HepG2 (cell line): ENCODE results near the gene DNTTIP2. TPM values are rescaled to one million over a fixed set of nuclear protein-coding genes. Genes with fewer than 3 reads are reported as not detected.
A peak's percentile ranks its signal among the peaks of the same experiment; 100 is the strongest.

Experiments used
- ARNTL ChIP-seq: sonication (generic); formaldehyde crosslinking; IDR thresholded peaks from 2 replicates; pipeline ENCODE4 v1.4.0; 2020; ENCODE audit warnings: mild to moderate bottlenecking, missing genetic modification reagents
- DMAP1 ChIP-seq: IDR thresholded peaks from 2 replicates; pipeline ENCODE4 v1.6.1; 2016
- EEA1 ChIP-seq: sonication (generic); formaldehyde crosslinking; IDR thresholded peaks from 2 replicates; pipeline ENCODE4 v1.5.1; 2020; ENCODE audit warnings: mild to moderate bottlenecking, missing genetic modification reagents, borderline replicate concordance
- FOXK1 ChIP-seq: sonication (generic); formaldehyde crosslinking; IDR thresholded peaks from 2 replicates; pipeline ENCODE4 v1.4.0; 2020; ENCODE audit warnings: low read depth, missing genetic modification reagents, borderline replicate concordance
- GATA4 ChIP-seq: sonication (generic); IDR thresholded peaks from 2 replicates; pipeline ENCODE4 v1.6.1; 2016; ENCODE audit warnings: antibody characterized with exemption, low read depth, borderline replicate concordance
- JUND ChIP-seq: sonication (generic); formaldehyde crosslinking; IDR thresholded peaks from 2 replicates; pipeline ENCODE4 v1.8.0; 2022; ENCODE audit warnings: mild to moderate bottlenecking, missing genetic modification reagents
- KLF13 ChIP-seq: sonication (generic); formaldehyde crosslinking; IDR thresholded peaks from 2 replicates; pipeline ENCODE4 v1.4.0; 2020; ENCODE audit warnings: mild to moderate bottlenecking, missing genetic modification reagents
- MBNL3 ChIP-seq: fragments of 250-450 bp; sonication (Bioruptor Pico); conservative IDR thresholded peaks from 2 replicates; pipeline ENCODE4 v1.8.0; 2022; ENCODE audit warnings: mild to moderate bottlenecking, inconsistent platforms
- MED1 ChIP-seq: sonication (generic); formaldehyde crosslinking; IDR thresholded peaks from 2 replicates; pipeline ENCODE4 v1.4.0; 2020; ENCODE audit warnings: missing genetic modification reagents
- RCOR2 ChIP-seq: IDR thresholded peaks from 2 replicates; pipeline ENCODE4 v1.6.1; 2016; ENCODE audit warnings: missing biosample characterization, missing genetic modification reagents
- REST ChIP-seq, 2 experiments: IDR thresholded peaks; 2 replicates each; pipeline ENCODE4 v1.6.1; 2011 to 2012; ENCODE audit warnings: low read length in 2 of 2, borderline replicate concordance in 1 of 2, low read depth in 1 of 2, mild to moderate bottlenecking in 1 of 2, moderate library complexity in 1 of 2
- SMAD3 ChIP-seq: sonication (generic); formaldehyde crosslinking; IDR thresholded peaks from 2 replicates; pipeline ENCODE4 v1.4.0; 2020; ENCODE audit warnings: missing genetic modification reagents
- SP140L ChIP-seq: sonication (generic); formaldehyde crosslinking; IDR thresholded peaks from 2 replicates; pipeline ENCODE4 v1.4.0; 2020; ENCODE audit warnings: missing genetic modification reagents, borderline replicate concordance
- SPEN ChIP-seq: sonication (generic); formaldehyde crosslinking; IDR thresholded peaks from 2 replicates; pipeline ENCODE4 v1.5.1; 2020; ENCODE audit warnings: low read depth, mild to moderate bottlenecking, missing genetic modification reagents
- ZEB1 ChIP-seq: IDR thresholded peaks from 2 replicates; pipeline ENCODE4 v1.6.1; 2012; ENCODE audit warnings: mild to moderate bottlenecking, low read depth, inconsistent platforms; ENCODE audit not compliant: insufficient replicate concordance
- ZNF317 ChIP-seq: sonication (generic); formaldehyde crosslinking; IDR thresholded peaks from 2 replicates; pipeline ENCODE4 v1.5.0; 2020; ENCODE audit warnings: mild to moderate bottlenecking, missing genetic modification reagents
- ZNF354B ChIP-seq: sonication (generic); formaldehyde crosslinking; IDR thresholded peaks from 2 replicates; pipeline ENCODE4 v1.8.0; 2022; ENCODE audit warnings: mild to moderate bottlenecking, missing genetic modification reagents
- ZNF367 ChIP-seq: sonication (generic); formaldehyde crosslinking; IDR thresholded peaks from 2 replicates; pipeline ENCODE4 v1.4.0; 2020; ENCODE audit warnings: missing genetic modification reagents, borderline replicate concordance
- ZNF569 ChIP-seq: sonication (generic); formaldehyde crosslinking; IDR thresholded peaks from 2 replicates; pipeline ENCODE4 v1.5.0; 2020; ENCODE audit warnings: mild to moderate bottlenecking, missing genetic modification reagents, moderate library complexity, borderline replicate concordance
- ZNF605 ChIP-seq: sonication (generic); formaldehyde crosslinking; IDR thresholded peaks from 2 replicates; pipeline ENCODE4 v1.8.0; 2022; ENCODE audit warnings: mild to moderate bottlenecking, missing genetic modification reagents
- ZNF772 ChIP-seq: sonication (generic); formaldehyde crosslinking; IDR thresholded peaks from 2 replicates; pipeline ENCODE4 v1.5.0; 2020; ENCODE audit warnings: mild to moderate bottlenecking, missing genetic modification reagents
- ZNF792 ChIP-seq: IDR thresholded peaks from 2 replicates; pipeline ENCODE4 v1.6.1; 2016
- polyA plus RNA-seq, 8 experiments: library from polyadenylated mRNA; depleted of rRNA in 3 of 8; stranded (reverse) in 7 of 8; unstranded in 1 of 8; fragments of >200 nt; fragmentation: Illumina TruSeq in 4 of 8; extraction: Trizol in 4 of 8; gene quantifications; 2 replicates each; pipeline versions ENCODE4 v1.2.1 to v1.2.3, GENCODE V29; 2011 to 2016; ENCODE audit warnings: low read depth in 4 of 8, missing spikeins in 1 of 8, mixed read lengths in 1 of 8; ENCODE audit not compliant: insufficient read depth in 1 of 8
- total RNA-seq, 5 experiments: library from RNA; depleted of rRNA; stranded (reverse); fragments of >200 nt; fragmentation: Illumina TruSeq; extraction: Trizol; gene quantifications; 2 replicates each; pipeline ENCODE4 v1.2.3, GENCODE V29; 2016; ENCODE audit warnings: low read depth in 1 of 5
- TF ChIP-seq, protein P1 (sequence below): sonication (generic); formaldehyde crosslinking; IDR thresholded peaks from 2 replicates; pipeline ENCODE4 v1.4.0; 2020; ENCODE audit warnings: low read depth, mild to moderate bottlenecking, missing genetic modification reagents
- TF ChIP-seq, protein P2 (sequence below), 2 experiments: fragments of 450-650 bp in 1 of 2; sonication (generic) in 1 of 2; formaldehyde crosslinking; IDR thresholded peaks; 2 replicates each; pipeline versions ENCODE4 v1.5.0 to v1.8.0; 2020 to 2022; ENCODE audit warnings: mild to moderate bottlenecking in 1 of 2, missing genetic modification reagents in 1 of 2
- TF ChIP-seq, protein P3 (sequence below): fragments of 450-650 bp; IDR thresholded peaks from 2 replicates; pipeline ENCODE4 v1.6.1; 2017

Gene DNTTIP2
- total and polyA plus RNA-seq, 2 of the 13 experiments (the other 11 are each of a cell fraction or from before 2014, with no cell fraction given): 11.4 to 63.3 TPM

DNA sequence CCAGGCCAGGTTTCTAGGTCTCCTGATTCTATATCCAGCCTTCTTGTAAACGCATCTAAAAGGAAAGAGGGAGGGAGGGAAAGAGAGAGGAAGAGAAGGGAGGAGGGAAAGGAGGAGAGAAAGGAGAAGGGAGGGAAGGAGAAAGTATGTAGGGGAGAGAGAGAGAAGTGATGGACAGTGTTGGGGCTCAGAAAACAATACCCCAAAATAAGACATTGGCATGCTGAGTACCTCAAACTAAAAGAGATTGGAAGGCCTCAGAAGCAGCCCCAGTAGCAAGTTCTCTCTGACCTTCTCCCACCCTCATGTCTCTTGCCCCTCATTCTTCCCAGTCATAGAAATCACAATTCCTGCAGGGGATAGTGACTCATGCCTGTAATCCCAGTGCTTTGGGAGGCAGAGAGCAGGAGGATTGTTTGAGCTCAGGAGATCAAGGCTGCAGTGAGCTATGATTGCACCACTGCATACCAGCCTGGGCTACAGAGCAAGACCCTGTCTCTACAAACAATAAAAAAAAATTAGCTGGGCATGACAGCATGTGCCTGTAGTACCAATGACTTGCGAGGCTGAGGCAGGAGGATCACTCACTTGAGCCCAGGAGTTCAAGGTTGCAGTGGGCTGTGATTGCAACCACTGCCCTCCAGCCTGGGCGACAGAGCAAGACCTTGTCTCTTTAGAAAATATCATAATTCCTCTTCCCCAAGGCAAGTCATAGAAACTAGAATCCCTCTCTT, 51.2 kb downstream of the DNTTIP2 start (continued):
- TF ChIP-seq, protein P1, sequence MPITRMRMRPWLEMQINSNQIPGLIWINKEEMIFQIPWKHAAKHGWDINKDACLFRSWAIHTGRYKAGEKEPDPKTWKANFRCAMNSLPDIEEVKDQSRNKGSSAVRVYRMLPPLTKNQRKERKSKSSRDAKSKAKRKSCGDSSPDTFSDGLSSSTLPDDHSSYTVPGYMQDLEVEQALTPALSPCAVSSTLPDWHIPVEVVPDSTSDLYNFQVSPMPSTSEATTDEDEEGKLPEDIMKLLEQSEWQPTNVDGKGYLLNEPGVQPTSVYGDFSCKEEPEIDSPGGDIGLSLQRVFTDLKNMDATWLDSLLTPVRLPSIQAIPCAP: no peak
- TF ChIP-seq REST (IDR thresholded peaks at IDR 0.05; ENCODE audit: borderline replicate concordance in 1 of 2, low read depth in 1 of 2, low read length in 2 of 2) (peak in 1 of 2 experiments; percentile 59; a peak in 1 of 4 replicates), MED1 (CRISPR knock-in tag) (peak; percentile 95), KLF13 (CRISPR knock-in tag) (no peak), ZNF569 (CRISPR knock-in tag) (no peak), RCOR2 (CRISPR knock-in tag) (peak; percentile 97), ZNF354B (no peak), ARNTL (CRISPR knock-in tag) (0 out of 2 replicates have a peak, but pooled peaks have one; percentile 32), SP140L (no peak), ZNF772 (CRISPR knock-in tag) (0 out of 2 replicates have a peak, but pooled peaks have one; percentile 49), GATA4 (no peak), ZNF792 (CRISPR knock-in tag) (peak; percentile 90), EEA1 (no peak), SPEN (CRISPR knock-in tag) (peak; percentile 44; the same call in 1 of the 2 replicates), JUND (CRISPR knock-in tag) (peak; percentile 95), DMAP1 (CRISPR knock-in tag) (no peak), SMAD3 (CRISPR knock-in tag) (peak; percentile 66; the same call in 1 of the 2 replicates), ZEB1 (no peak), ZNF605 (CRISPR knock-in tag) (no peak), ZNF367 (no peak), ZNF317 (CRISPR knock-in tag) (no peak), MBNL3 (no peak), FOXK1 (peak; percentile 69)
- TF ChIP-seq, protein P2, sequence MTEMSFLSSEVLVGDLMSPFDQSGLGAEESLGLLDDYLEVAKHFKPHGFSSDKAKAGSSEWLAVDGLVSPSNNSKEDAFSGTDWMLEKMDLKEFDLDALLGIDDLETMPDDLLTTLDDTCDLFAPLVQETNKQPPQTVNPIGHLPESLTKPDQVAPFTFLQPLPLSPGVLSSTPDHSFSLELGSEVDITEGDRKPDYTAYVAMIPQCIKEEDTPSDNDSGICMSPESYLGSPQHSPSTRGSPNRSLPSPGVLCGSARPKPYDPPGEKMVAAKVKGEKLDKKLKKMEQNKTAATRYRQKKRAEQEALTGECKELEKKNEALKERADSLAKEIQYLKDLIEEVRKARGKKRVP (CRISPR knock-in tag; IDR thresholded peaks at IDR 0.05): peak in 1 of 2 experiments; percentile 73; a peak in 1 of 4 replicates
- TF ChIP-seq, protein P3, sequence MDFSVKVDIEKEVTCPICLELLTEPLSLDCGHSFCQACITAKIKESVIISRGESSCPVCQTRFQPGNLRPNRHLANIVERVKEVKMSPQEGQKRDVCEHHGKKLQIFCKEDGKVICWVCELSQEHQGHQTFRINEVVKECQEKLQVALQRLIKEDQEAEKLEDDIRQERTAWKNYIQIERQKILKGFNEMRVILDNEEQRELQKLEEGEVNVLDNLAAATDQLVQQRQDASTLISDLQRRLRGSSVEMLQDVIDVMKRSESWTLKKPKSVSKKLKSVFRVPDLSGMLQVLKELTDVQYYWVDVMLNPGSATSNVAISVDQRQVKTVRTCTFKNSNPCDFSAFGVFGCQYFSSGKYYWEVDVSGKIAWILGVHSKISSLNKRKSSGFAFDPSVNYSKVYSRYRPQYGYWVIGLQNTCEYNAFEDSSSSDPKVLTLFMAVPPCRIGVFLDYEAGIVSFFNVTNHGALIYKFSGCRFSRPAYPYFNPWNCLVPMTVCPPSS: no peak
